ENCODE measurements around the gene INSYN2B. TPM values are rescaled to one million over a fixed set of nuclear protein-coding genes. Genes with fewer than 3 reads are reported as not detected.

The INSYN2B gene
- total and polyA plus RNA-seq, 11 donors = 0.12 to 0.59 (median 0.17) TPM; not detected in 6

DNA sequence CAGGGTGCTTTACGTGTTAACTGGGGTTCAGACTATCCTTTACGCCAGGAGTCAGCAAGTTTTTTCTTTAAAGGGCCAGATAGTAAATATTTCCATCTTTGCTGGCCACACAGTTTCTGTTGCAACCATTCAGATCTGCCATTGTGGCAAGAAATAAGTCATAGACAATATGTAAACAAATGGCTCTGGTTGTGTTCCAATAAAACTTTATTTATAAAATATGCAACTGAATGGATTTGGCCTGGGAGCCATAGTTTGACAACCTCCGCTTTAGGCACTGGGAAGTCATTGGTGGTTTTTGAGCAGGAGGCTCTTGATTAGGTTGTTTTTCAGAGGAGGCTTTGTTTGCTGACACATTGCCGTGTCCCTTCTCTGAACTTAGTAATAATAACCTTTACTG lies 90.7 kb downstream of the INSYN2B start:
- Histone ChIP-seq H3K4me1 (no peaks in the 10 kb centered on the region), H3K9me3 (no peaks in the 10 kb centered on the region), H3K27me3 (no peaks in the 10 kb centered on the region), H3K27ac (no peak overlapping the region), H3K4me3 (no peak overlapping the region), H3K36me3 (no peaks in the 10 kb centered on the region)
- ATAC-seq (no peak), DNase-seq (no peak)
- intact Hi-C loops (cut with DNase I) = no loop called here
- TF ChIP-seq, protein P1, sequence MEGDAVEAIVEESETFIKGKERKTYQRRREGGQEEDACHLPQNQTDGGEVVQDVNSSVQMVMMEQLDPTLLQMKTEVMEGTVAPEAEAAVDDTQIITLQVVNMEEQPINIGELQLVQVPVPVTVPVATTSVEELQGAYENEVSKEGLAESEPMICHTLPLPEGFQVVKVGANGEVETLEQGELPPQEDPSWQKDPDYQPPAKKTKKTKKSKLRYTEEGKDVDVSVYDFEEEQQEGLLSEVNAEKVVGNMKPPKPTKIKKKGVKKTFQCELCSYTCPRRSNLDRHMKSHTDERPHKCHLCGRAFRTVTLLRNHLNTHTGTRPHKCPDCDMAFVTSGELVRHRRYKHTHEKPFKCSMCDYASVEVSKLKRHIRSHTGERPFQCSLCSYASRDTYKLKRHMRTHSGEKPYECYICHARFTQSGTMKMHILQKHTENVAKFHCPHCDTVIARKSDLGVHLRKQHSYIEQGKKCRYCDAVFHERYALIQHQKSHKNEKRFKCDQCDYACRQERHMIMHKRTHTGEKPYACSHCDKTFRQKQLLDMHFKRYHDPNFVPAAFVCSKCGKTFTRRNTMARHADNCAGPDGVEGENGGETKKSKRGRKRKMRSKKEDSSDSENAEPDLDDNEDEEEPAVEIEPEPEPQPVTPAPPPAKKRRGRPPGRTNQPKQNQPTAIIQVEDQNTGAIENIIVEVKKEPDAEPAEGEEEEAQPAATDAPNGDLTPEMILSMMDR (IDR thresholded peaks at IDR 0.05) = no peak
- TF ChIP-seq POLR2A (IDR thresholded peaks at IDR 0.05) = no peak
- WGBS, 4 donors = 79 to 87% (median 83%) methylated on average over 4 of the region's 4 CpGs

DNA sequence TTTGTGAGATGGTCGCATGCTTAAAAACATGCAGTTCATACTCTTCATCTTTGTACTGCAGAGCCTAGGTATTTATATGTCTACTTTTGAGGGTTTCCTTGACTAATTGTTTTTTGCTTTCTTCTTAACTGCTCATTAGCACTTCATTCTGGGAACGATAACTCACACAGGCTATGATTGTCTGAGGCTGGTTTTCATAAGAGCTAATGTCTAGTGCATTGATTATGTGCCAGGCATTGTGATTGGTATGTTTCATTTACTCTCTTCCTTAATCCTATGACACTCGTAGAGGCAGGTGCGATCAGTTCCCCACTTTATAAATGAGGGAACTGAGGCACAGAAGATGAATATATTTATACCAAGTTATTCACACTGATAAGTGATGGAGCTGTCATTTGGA lies 93.6 kb downstream of the INSYN2B start:
- peaks cover 0 to 2% (median 0%) of the 10 kb centered on the region in 9 donors for H3K27me3 ChIP-seq
- no peaks in the 10 kb centered on the region for H3K4me1 ChIP-seq
- no peaks in the 10 kb centered on the region for H3K36me3 ChIP-seq
- no peak for TF ChIP-seq POLR2A (IDR thresholded peaks at IDR 0.05)
- TF ChIP-seq, protein P1 (IDR thresholded peaks at IDR 0.05) = no peak
- no peak overlapping the region for H3K27ac ChIP-seq
- ATAC-seq = no peak
- WGBS, 4 donors = 88 to 93% (median 90%) methylated on average over 4 of the region's 4 CpGs
- no peaks in the 10 kb centered on the region for H3K9me3 ChIP-seq
- no peak for DNase-seq
- no peak overlapping the region for H3K4me3 ChIP-seq
- intact Hi-C loops (cut with DNase I) = no loop called here

DNA sequence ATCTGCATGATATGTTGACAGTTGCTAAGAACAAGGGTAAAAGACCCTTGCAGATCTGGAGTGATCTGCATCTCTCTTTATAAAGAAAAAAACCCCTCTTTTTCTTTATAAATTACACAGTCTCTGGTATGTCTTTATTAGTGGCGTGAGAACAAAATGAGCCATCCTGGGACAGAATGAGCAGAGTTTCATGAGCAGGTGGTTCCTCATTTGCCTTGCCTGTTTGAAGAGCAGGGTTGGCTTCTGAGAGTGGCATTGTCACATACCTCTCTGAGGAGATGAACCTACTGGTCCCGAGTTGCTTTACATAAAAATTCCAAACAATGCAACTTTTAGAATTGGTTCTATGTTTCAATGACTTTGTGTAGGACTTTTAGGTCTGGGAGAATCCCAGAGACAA lies 94.3 kb downstream of the INSYN2B start:
- Histone ChIP-seq H3K27ac (no peak overlapping the region), H3K4me3 (no peak overlapping the region), H3K27me3 (peaks cover 0 to 2% (median 0%) of the 10 kb centered on the region in 9 donors), H3K36me3 (no peaks in the 10 kb centered on the region), H3K9me3 (no peaks in the 10 kb centered on the region), H3K4me1 (peaks cover 0 to 1% (median 0%) of the 10 kb centered on the region in 12 donors)
- TF ChIP-seq POLR2A (IDR thresholded peaks at IDR 0.05) = no peak
- TF ChIP-seq, protein P1 (IDR thresholded peaks at IDR 0.05) = no peak
- intact Hi-C loops (cut with DNase I) = no loop called here
- DNase-seq = no peak
- no peak for ATAC-seq
- 66 to 83% (median 79%) methylated on average over 2 of the region's 2 CpGs for WGBS, 4 donors

DNA sequence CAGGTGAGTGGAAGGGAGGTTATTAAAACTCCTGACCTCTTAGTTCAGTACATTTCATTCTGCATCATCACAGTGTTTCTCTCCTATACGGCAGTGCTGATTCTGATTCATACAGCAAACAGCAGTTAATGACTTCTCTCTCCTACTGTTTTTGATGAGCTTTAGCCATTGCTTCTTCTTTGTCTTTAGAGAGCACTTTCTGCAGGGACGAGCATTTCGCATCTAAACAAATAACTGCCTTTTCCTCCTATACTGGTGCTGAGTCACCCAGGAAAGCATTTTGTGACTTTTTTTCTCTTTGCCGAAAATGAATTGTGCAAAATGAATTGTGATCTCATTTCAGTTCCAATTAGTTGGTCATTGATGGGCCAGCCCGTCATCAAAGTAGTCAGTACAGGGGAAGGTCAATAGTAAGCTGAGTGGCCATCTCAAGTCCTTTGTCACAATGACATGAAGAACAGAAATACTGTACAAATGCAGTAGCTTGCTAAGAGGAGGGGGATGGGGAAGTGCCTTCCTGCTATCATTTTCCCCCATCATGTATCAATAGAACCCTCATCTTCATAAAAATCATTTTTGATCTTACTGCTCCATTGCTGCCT lies 98.5 kb downstream of the INSYN2B start:
- Histone ChIP-seq H3K27me3 (peaks cover 0 to 2% (median 0%) of the 10 kb centered on the region in 9 donors), H3K27ac (no peak overlapping the region), H3K4me3 (no peak overlapping the region), H3K4me1 (peaks cover 0 to 23% (median 0%) of the 10 kb centered on the region in 12 donors), H3K36me3 (no peaks in the 10 kb centered on the region), H3K9me3 (no peaks in the 10 kb centered on the region)
- TF ChIP-seq, protein P1 (IDR thresholded peaks at IDR 0.05) = no peak
- TF ChIP-seq POLR2A (IDR thresholded peaks at IDR 0.05) = no peak
- no peak for DNase-seq
- intact Hi-C loops (cut with DNase I) = no loop called here
- no peak for ATAC-seq
- WGBS, 4 donors = 75 to 87% (median 83%) methylated on average over 5 of the region's 5 CpGs

Data from heart left ventricle (tissue), 16 donors.